ENCODE data around the gene PARD6G. TPM values are rescaled to one million over a fixed set of nuclear protein-coding genes. Genes with fewer than 3 reads are reported as not detected.
"Not testable (repeated sequence)": the region's sequence is repeated elsewhere in the genome, so short reads cannot be mapped to it uniquely, and the experiment has no call there.

Gene PARD6G
- total RNA-seq, 1 donor from 2014 or later: 0.05 TPM

GRCh38 chr18:80241919-80242777, 5.2 kb downstream of the PARD6G start:
- intact Hi-C loops (cut with micrococcal nuclease): no loop called here

GRCh38 chr18:80239830-80240229, 7.5 kb downstream of the PARD6G start:
- intact Hi-C loops (cut with micrococcal nuclease): no loop called here

GRCh38 chr18:80238651-80239260, 8.6 kb downstream of the PARD6G start:
- intact Hi-C loops (cut with micrococcal nuclease): no loop called here

GRCh38 chr18:80237519-80237918, 9.8 kb downstream of the PARD6G start:
- intact Hi-C loops (cut with micrococcal nuclease): not testable (repeated sequence)

GRCh38 chr18:80234398-80234797, 12.9 kb downstream of the PARD6G start:
- intact Hi-C loops (cut with micrococcal nuclease): no loop called here

GRCh38 chr18:80233899-80234298, 13.4 kb downstream of the PARD6G start:
- intact Hi-C loops (cut with micrococcal nuclease): no loop called here

- intact Hi-C loops (cut with micrococcal nuclease): no loop called here
Observed at GRCh38 chr18:80233201-80233835, 14.0 kb downstream of the PARD6G start.

GRCh38 chr18:80232710-80233109, 14.6 kb downstream of the PARD6G start:
- intact Hi-C loops (cut with micrococcal nuclease): no loop called here

GRCh38 chr18:80232030-80232429, 15.3 kb downstream of the PARD6G start:
- intact Hi-C loops (cut with micrococcal nuclease): no loop called here

GRCh38 chr18:80231616-80232015, 15.7 kb downstream of the PARD6G start:
- intact Hi-C loops (cut with micrococcal nuclease): no loop called here

GRCh38 chr18:80231151-80231550, 16.2 kb downstream of the PARD6G start:
- intact Hi-C loops (cut with micrococcal nuclease): no loop called here

- intact Hi-C loops (cut with micrococcal nuclease): no loop called here
Observed at GRCh38 chr18:80229766-80230745, 17.3 kb downstream of the PARD6G start.

- intact Hi-C loops (cut with micrococcal nuclease): no loop called here
Observed at GRCh38 chr18:80229363-80229762, 18.0 kb downstream of the PARD6G start.

- intact Hi-C loops (cut with micrococcal nuclease): no loop called here
Observed at GRCh38 chr18:80228051-80228848, 19.1 kb downstream of the PARD6G start.

GRCh38 chr18:80227472-80227871, 19.8 kb downstream of the PARD6G start:
- intact Hi-C loops (cut with micrococcal nuclease): no loop called here

GRCh38 chr18:80225685-80226084, 21.6 kb downstream of the PARD6G start:
- intact Hi-C loops (cut with micrococcal nuclease): no loop called here

GRCh38 chr18:80223581-80224148, 23.6 kb downstream of the PARD6G start:
- intact Hi-C loops (cut with micrococcal nuclease): no loop called here

- intact Hi-C loops (cut with micrococcal nuclease): not testable (repeated sequence)
Observed at GRCh38 chr18:80219488-80219887, 27.8 kb downstream of the PARD6G start.

- intact Hi-C loops (cut with micrococcal nuclease): no loop called here
Observed at GRCh38 chr18:80218341-80219227, 28.7 kb downstream of the PARD6G start.
